Adrenal gland (tissue), 5 donors: ENCODE measurements around the gene GPC6.

Experiments used
- POLR2A ChIP-seq, 2 donors: fragments of 450-650 bp; IDR thresholded peaks; one replicate each; pipeline ENCODE4 v1.6.1; 2017; ENCODE audit warnings: antibody characterized with exemption in 2 of 2, mild to moderate bottlenecking in 2 of 2, moderate library complexity in 1 of 2
- TF ChIP-seq, protein P1 (sequence below), 6 experiments: fragments of 450-650 bp in 4 of 6; fragments of 200-600 bp in 2 of 6; sonication (generic) in 1 of 6; IDR thresholded peaks; 1 replicate in 5 of 6; 2 replicates in 1 of 6; pipeline versions ENCODE4 v1.5.1 to v1.8.0; 2016 to 2021; ENCODE audit warnings: antibody characterized with exemption in 6 of 6, mild to moderate bottlenecking in 2 of 6, moderate library complexity in 1 of 6
- donor health status: DM: no; HTN: no; CAD: no.

DNA sequence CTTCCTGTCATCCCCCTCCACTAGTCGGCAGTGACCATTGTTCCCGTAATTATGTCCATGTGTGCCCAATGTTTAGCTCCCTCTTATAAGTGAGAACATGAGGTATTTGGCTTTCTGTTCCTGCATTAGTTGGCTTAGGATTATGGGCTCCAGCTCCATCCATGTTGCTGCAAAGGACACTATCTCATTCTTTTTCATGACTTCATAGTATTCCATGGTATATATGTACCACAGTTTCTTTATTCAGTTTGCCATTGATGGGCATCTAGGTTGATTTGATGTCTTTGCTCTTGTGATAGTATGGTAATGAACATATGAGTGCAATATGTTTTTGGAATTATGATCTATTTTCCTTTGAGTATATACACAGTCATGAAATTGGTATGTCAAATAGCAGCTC, 730.8 kb downstream of the GPC6 start:
- TF ChIP-seq, protein P1, sequence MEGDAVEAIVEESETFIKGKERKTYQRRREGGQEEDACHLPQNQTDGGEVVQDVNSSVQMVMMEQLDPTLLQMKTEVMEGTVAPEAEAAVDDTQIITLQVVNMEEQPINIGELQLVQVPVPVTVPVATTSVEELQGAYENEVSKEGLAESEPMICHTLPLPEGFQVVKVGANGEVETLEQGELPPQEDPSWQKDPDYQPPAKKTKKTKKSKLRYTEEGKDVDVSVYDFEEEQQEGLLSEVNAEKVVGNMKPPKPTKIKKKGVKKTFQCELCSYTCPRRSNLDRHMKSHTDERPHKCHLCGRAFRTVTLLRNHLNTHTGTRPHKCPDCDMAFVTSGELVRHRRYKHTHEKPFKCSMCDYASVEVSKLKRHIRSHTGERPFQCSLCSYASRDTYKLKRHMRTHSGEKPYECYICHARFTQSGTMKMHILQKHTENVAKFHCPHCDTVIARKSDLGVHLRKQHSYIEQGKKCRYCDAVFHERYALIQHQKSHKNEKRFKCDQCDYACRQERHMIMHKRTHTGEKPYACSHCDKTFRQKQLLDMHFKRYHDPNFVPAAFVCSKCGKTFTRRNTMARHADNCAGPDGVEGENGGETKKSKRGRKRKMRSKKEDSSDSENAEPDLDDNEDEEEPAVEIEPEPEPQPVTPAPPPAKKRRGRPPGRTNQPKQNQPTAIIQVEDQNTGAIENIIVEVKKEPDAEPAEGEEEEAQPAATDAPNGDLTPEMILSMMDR (IDR thresholded peaks at IDR 0.05): no peak
- TF ChIP-seq POLR2A (IDR thresholded peaks at IDR 0.05): no peak
